ENCODE results near the gene C21orf91.

The C21orf91 gene

DNA sequence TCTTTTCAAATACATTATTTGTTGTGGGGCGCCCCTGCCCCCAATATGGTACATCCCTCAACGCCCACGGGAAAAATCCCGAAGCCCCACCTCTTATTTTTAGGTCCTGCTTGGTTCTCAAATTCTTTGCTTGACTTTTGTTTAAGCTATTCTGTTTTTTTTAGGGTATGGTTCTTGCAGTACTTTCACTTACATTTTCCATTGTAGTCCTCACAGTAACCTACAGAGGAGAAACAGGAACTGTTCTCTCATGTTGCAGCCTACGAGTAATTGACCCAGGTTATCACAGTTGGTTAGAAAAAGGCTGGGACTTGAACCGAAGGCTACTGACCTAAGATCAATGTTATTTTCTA is 697 bp upstream of the C21orf91 start:
- peak overlapping the region; percentile 90 for H3K4me3 ChIP-seq (ENCODE audit: low read depth, low read length)
- no peak for DNase-seq (ENCODE audit: low read depth)
- TF ChIP-seq, protein P1, sequence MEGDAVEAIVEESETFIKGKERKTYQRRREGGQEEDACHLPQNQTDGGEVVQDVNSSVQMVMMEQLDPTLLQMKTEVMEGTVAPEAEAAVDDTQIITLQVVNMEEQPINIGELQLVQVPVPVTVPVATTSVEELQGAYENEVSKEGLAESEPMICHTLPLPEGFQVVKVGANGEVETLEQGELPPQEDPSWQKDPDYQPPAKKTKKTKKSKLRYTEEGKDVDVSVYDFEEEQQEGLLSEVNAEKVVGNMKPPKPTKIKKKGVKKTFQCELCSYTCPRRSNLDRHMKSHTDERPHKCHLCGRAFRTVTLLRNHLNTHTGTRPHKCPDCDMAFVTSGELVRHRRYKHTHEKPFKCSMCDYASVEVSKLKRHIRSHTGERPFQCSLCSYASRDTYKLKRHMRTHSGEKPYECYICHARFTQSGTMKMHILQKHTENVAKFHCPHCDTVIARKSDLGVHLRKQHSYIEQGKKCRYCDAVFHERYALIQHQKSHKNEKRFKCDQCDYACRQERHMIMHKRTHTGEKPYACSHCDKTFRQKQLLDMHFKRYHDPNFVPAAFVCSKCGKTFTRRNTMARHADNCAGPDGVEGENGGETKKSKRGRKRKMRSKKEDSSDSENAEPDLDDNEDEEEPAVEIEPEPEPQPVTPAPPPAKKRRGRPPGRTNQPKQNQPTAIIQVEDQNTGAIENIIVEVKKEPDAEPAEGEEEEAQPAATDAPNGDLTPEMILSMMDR (IDR thresholded peaks at IDR 0.05; ENCODE audit: control insufficient read depth, extremely low read depth, insufficient read depth): no peak

DNA sequence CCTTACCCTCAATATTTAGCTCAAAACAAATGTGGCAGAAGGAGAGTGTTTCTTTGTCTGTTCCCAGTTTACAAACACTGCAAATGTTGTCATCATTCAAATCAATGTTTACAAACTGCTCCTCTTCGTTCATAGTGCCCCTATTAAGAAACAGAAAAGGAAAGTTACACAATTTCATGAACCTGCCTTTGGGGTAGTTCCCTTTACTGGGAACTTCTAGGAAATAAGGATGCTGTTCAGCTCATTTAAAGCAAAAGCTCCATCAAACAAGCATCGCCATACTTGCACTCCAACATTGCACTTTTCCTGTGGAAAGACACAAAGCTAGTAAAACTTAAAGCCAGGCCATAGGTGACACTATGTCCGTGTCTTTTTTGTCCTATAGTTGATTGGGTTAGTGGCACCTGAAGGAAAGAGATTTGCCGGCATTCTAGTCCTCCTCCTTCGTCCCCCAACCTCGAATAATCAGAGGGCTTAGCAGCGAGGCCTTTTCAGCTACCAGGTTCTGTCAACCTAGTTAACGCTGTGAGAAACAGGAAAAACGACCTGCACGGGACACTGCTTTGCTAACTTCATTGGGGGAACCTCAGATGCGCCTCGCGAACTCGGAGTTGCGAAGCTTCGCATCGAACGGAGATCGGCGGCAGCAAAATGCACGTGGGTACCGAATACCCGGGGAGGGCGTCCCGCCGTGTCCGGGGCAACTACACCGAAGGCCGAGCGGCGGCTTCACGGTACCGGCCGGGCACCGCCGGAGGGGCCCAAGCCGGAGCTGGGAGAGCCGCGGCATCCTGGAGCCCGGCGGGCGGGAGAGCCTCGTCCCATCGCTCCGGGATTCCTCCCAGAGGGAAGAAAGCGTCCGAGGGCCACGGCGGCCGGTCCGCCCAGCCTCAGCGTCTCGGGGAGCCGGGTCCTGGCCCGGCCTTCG is 706 bp downstream of the C21orf91 start:
- H3K4me3 ChIP-seq (ENCODE audit: low read depth, low read length): peak overlapping the region; percentile 90
- no peak for DNase-seq (ENCODE audit: low read depth)
- TF ChIP-seq, protein P1 (IDR thresholded peaks at IDR 0.05; ENCODE audit: control insufficient read depth, extremely low read depth, insufficient read depth): no peak

DNA sequence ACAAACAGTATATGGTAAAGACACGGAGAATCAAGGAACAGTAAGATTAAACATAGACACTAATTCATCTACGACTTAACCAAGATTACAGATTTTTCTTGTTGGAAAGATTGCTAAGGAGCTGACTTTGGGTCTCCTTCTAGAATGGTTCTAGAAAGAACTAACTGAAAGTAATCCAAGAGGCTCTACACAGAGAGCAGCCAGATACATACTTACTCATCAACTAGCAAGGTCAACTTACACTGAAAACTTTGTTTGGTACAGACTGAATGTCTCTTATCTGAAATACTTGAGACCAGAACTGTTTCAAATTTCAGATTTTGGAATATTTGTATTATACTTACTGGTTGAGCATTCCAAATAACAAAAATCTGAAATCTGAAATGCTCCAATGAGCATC is 5.8 kb downstream of the C21orf91 start:
- H3K4me3 ChIP-seq (ENCODE audit: low read depth, low read length): no peak overlapping the region
- TF ChIP-seq, protein P1 (IDR thresholded peaks at IDR 0.05; ENCODE audit: control insufficient read depth, extremely low read depth, insufficient read depth): no peak

DNA sequence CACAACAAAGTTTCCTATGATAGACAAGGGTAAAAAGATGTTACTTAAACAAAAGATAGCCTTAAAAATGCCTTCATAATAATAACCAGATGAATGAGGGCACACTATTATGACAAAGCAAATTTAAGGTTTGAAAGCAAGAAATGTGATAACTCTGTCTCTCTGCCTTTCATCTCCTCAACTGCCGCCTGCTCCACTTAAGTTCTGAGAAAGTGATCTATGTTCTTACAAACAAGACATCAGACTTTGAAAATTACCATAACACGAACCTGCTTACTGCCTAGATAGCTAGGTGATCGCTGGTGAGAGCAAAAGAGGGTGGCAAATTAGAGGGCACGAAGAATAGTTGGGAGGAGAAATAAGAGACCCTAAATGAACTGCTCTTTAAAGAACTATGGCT is 13.2 kb downstream of the C21orf91 start:
- H3K4me3 ChIP-seq (ENCODE audit: low read depth, low read length): no peak overlapping the region
- TF ChIP-seq, protein P1 (IDR thresholded peaks at IDR 0.05; ENCODE audit: control insufficient read depth, extremely low read depth, insufficient read depth): no peak
- no peak for DNase-seq (ENCODE audit: low read depth)

More for the DNA sequence above, 5.8 kb downstream of the C21orf91 start:
- DNase-seq (ENCODE audit: low read depth): no peak

DNA sequence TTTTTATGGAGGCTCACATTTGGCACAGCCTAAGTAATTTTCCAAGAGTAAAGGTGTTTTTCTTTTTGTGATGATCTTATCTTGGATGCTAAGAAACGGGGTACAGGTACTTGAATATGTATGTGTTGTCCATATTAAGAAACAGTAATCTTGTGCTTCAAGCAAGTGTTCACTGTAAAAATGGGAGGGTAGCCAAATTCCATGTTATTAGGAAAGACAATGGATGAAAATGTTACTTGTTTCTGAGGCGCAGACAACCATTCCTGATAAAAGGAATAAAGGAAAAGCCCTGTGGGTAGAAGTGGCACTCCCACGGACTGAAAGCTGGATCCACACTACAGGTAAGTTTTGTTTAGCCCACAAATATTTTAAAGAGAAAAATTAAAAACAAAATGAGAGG is 15.6 kb downstream of the C21orf91 start:
- TF ChIP-seq, protein P1 (IDR thresholded peaks at IDR 0.05; ENCODE audit: control insufficient read depth, extremely low read depth, insufficient read depth): no peak
- no peak overlapping the region for H3K4me3 ChIP-seq (ENCODE audit: low read depth, low read length)
- DNase-seq (ENCODE audit: low read depth): no peak

DNA sequence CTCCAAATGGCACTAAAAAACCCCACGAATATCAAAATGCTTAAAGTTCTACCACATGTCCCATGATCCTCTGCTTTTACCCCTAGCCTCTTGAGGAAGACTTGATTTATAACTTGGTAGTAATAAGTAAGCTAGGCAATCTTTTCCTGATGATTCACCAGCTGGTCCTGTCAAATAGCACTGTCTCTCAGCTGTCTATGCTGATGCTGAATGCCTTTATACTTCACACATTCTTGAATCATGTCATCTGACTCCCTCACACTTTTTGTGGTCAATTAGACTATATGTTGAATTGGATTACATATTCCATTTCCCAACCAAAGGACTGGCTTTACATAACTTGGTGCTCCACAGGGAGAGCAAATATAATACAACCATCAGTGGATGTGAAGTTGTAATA is 16.6 kb downstream of the C21orf91 start:
- no peak for DNase-seq (ENCODE audit: low read depth)
- TF ChIP-seq, protein P1 (IDR thresholded peaks at IDR 0.05; ENCODE audit: control insufficient read depth, extremely low read depth, insufficient read depth): no peak
- no peak overlapping the region for H3K4me3 ChIP-seq (ENCODE audit: low read depth, low read length)
